Cardiac fibroblast (primary cell): ENCODE measurements around the gene TBX10.
"Not testable (repeated sequence)": the region's sequence is repeated elsewhere in the genome, so short reads cannot be mapped to it uniquely, and the experiment has no call there.

Experiments used
- DNase-seq, 2 donors: peaks; one replicate each; pipeline versions ENCODE4 v3.0.0 to v3.0.0-alpha.2; 2010; ENCODE audit warnings: low read depth in 2 of 2
- H3K4me3 ChIP-seq, 2 donors: replicated peaks in 1 of 2; 1 replicate in 1 of 2; 2 replicates in 1 of 2; pipeline ENCODE4 v1.5.1; 2011; ENCODE audit warnings: low read depth in 2 of 2, low read length in 2 of 2, mild to moderate bottlenecking in 2 of 2, moderate library complexity in 1 of 2
- CTCF ChIP-seq: IDR thresholded peaks from one replicate; pipeline ENCODE4 v1.5.1; 2011; ENCODE audit warnings: low read depth, mild to moderate bottlenecking, low read length, inconsistent platforms

The TBX10 gene

GRCh38 chr11:67608486-67608885, 31.1 kb downstream of the TBX10 start:
- no peak for DNase-seq
- no peak overlapping the region for H3K4me3 ChIP-seq
- TF ChIP-seq CTCF, result no peak

GRCh38 chr11:67607507-67607906, 32.1 kb downstream of the TBX10 start:
- H3K4me3 ChIP-seq, result peak overlapping the region; percentile 95 to 99
- TF ChIP-seq CTCF, result no peak
- no peak for DNase-seq

- peak within 1 kb of the TSS; percentile 95 to 99 for H3K4me3 ChIP-seq
- peak; percentile 90 to 93 for DNase-seq
- peak; percentile 42 for TF ChIP-seq CTCF
These were observed 32.9 kb downstream of the TBX10 start, which contains the start of gene NDUFV1 for GRCh38 chr11:67606492-67607295. Gene NDUFV1 (plus strand): TSS chr11:67606936. CDS start chr11:67607005, 69 bp downstream.

- TF ChIP-seq CTCF, result no peak
- peak; percentile 19 to 21 for DNase-seq
- H3K4me3 ChIP-seq, result peak overlapping the region; percentile 95 to 99
These were observed 33.5 kb downstream of the TBX10 start for GRCh38 chr11:67606093-67606491.

GRCh38 chr11:67605231-67606011, 34.1 kb downstream of the TBX10 start:
- no peak for DNase-seq

GRCh38 chr11:67604815-67605214, 34.7 kb downstream of the TBX10 start:
- DNase-seq, result no peak
- no peak for TF ChIP-seq CTCF
- H3K4me3 ChIP-seq, result no peak overlapping the region

More at GRCh38 chr11:67605231-67606011, 34.1 kb downstream of the TBX10 start:
- no peak overlapping the region for H3K4me3 ChIP-seq
- no peak for TF ChIP-seq CTCF

- not testable (repeated sequence) for H3K4me3 ChIP-seq, DNase-seq
These were observed 35.4 kb downstream of the TBX10 start for GRCh38 chr11:67604119-67604518.
